Liver (tissue), 3 donors: Measurements from ENCODE around the gene TMEM125.

Experiments
- CTCF ChIP-seq: fragments of 150-350 bp; IDR thresholded peaks from 2 replicates; pipeline ENCODE4 v1.5.1; 2017; ENCODE audit warnings: improper control_type of control experiment, low read depth, low read length; ENCODE audit not compliant: missing input control
- RXRA ChIP-seq, 2 donors: IDR thresholded peaks; 2 replicates each; pipeline ENCODE4 v1.6.1; 2017 to 2018; ENCODE audit warnings: antibody characterized with exemption in 2 of 2, mild to moderate bottlenecking in 1 of 2
- donor health status: healthy.
- donor health status: healthy.

- TF ChIP-seq CTCF: no peak
- TF ChIP-seq RXRA (IDR thresholded peaks at IDR 0.05): no peak
Observed at GRCh38 chr1:43267818-43268425, 1.9 kb upstream of the TMEM125 start.
